ENCODE measurements around the gene TTC23.

The TTC23 gene

DNA sequence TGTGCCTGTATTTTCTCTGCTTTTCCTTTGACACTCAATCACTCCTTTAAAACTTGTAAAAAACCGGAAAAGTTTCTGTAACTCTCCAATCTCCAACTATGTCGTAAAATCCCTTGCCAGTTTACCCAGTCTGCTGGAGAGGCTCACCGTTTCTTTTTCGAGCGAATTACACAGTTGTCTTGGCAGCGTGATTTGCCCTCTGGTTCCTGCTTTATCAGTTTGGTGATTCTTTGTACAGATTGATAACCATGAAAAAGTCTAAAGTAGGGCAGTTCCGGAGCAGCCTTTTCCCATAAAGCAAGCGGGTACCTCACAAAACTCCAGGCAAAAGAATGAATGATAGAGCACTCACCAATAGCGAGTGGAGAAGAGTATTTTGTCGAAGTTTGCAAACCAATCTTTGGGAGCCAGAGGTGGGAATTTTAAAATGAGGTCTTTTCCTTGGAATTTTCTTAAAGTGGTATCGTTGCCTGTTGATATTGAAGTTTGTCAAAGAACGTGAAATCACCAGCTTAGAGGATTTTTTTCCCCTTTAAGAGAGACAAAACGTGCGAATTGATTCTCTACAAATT, at the start of gene TTC23:
TTC23 (minus strand) TSS at position 312 of the 572 bp plus-strand sequence. CDS start 20,869 bp downstream, outside the sequence.
- no peak for DNase-seq

- DNase-seq = no peak
These were observed 47.0 kb upstream of the TTC23 start for GRCh38 chr15:99296386-99296785.

DNA sequence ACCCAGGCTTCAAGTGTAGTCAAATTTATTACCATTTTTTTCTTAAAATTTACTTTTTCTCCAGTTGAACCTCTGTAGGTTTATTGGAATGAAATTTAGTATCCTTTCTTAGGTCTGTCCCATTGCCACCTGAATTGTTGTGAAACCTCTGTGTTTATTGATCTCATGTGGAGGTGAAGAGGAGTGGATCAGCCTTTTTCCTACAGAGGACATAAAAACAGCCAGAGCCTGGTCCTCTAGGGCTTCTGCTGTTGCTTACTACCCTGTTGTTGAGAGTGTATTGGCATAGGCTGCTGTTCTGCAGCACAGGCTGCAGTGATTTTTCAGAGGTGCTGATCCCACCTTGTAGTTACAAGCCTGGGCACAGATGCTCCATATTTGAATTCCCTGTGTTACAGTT, 46.5 kb upstream of the TTC23 start:
- no peak for DNase-seq

DNA sequence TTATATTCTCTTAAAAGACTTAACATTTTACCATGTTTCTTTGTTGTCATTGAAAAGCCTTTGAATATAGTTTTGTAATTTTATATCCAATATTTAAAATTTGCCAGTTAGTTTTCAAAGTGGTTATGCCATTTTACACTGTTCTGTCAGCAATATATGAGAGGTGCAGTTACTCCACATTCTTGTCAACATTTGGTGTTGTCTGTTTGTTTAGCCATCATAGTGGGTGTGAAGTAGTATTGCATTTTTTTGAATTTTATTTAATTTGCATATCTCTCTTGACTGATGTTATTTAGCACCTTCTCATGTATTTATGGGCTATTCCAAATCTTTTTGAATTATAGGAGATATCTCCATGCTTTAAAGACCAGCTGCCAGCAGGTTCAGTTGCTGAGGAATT, 42.3 kb upstream of the TTC23 start:
- DNase-seq = no peak

DNA sequence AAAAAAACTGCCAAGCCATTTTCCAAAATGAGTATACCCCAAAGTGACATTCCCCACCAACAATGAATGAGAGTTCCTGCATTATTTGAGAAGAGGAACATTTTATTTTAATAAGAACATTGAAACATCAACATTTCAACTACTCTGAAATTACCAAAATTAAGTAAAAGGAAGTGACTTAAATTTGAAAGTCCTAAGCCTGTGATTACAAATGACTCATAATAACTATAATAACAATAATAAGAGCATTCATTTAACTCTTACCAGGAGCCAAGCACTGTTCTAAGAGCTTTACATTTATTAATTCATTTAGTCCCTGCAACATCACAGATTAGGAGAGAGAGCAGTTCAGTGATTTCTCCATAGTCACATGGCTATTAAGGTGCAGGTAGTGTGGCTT, 34.3 kb upstream of the TTC23 start:
- no peak for DNase-seq

DNA sequence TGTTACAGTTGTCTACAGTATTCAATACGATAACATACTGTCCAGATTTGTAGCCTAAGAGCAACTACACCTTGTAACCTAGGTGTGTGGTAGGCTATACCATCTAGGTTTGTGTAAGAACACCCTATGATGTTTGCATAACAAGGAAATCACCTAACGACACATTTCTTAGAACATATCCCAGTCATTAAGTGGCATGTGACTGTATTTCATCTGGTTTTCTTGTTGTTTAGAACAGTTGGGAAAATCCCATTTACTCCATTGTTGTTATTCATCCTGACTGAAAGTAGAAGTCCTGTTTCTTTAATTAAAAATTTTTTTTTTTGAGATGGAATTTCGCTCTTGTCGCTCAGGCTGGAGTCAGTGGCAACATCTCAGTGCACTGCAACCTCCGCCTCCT, 33.2 kb upstream of the TTC23 start:
- no peak for DNase-seq

- no peak for DNase-seq
These were observed 32.7 kb upstream of the TTC23 start for GRCh38 chr15:99282121-99282520.

DNA sequence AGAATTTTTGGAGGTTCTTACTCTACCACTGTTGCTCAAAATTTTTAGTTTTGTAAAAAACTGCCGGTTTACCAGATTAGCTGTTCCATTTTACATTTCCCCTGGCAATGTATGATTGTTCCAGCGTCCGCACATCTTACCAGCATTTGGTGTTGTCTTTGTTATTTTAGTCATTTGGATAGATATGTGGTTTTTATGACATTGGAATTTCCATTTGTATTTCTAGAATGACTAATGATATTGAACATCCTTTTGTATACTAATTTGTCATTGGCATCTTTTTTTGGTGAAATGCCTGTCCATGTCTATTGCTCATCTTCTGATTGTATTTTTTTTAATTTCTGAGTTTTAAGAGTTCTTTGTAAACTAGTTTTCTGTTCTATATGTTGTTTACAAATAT, 30.4 kb upstream of the TTC23 start:
- no peak for DNase-seq

DNA sequence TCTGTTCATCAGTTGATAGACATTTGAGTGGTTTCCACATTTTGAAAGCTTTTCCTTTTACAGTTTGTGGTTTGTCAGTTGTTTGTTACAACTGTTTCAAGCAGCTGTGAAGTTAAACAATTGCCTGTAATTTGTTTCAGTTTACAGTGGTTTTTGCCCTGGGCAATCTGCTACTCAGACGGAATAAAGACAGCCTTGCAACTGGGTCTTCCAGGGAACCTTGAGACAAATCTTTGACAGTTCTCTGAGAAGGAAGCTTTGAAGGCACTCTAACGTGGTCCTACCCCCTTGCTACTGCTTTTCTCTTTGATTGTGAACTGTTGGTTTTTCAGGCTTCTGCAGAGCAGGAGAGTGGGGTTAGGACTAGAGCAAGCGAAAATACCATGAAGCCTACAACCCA, 29.9 kb upstream of the TTC23 start:
- no peak for DNase-seq

DNA sequence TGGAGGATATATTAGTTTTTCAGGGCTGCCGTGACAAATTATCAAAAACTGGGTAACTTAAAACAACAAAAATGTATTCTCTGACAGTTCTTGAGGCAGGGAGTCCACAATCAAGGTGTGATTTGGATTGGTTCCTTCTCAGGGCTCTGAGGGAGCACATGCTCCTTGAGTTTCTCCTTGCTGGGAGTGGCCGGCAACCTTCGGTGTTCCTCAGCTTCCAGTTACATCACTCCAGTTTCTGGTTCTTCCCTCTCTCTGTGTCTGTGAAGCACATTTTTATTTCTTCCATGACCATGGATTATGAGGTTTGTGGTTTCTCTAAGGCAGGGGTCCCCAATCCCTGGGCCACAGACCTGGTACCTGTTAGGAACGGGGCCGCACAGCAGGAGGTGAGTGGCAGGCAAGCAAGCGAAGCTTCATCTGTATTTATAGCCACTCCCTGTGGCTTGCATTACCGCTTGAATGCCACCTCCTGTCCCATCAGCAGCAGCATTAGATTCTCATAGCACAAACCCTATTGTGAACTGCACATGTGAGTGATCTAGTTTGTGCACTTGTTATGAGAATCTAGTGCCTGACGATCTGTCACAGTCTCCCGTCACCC, 26.2 kb upstream of the TTC23 start:
- DNase-seq = no peak

GRCh38 chr15:99275061-99275460, 25.7 kb upstream of the TTC23 start:
- DNase-seq = no peak

DNA sequence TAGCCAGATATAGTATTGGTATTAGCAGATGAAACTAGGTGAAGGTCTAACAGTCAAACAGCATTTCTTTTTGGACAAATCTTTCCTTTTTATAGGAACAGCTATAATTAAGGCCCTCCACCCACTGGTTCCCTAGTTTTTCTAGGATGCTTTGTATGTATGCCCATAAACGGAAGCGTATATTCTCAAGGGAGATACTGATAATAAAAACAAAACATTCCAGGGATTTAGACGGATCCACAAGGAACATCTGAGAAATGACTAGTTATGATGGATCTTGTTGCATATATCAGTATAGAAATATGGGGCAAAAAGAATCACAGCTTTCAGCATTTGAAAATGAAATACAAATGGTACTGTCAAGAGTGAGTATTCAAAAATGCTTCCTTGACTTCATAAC, 24.4 kb upstream of the TTC23 start:
- DNase-seq = no peak

DNA sequence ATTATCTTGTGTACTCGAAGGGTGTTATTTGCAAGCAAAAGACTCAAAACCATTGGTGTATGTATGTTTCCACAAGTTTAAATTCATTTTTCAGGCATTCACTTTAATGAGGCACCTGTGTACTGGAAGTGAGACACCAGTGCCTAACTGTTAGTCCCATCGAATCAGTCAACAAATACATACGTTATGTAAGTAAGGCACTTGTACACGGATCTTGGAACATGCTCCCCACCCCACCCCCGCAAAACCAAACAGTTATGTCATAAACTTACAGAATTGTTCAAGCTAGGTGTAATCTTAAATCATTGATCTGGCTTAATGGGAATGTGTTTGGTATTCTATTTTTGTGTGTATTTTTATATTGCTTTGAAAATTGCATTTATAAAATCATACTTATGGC, 19.1 kb upstream of the TTC23 start:
- DNase-seq = no peak

DNA sequence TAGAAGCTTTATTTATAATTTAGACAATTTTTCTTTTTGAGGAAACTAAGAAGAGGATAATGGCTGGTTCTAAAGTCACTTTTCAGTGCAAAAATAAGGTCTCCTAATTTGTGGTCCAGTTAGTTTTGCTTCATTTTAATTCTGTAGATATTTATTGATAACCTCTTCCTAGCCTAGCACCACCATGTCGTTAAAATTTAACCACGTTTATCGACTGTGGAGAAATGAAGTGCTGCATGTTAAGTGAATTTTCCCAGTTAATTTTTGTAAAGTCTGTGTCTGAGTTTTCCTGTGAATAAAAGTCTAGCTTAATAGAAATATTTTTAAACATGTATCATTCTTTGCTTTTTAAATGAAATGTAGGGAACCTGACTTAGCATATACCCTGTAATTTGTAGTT, 18.6 kb upstream of the TTC23 start:
- DNase-seq = no peak

GRCh38 chr15:99265541-99266070, 16.2 kb upstream of the TTC23 start:
- DNase-seq = no peak

DNA sequence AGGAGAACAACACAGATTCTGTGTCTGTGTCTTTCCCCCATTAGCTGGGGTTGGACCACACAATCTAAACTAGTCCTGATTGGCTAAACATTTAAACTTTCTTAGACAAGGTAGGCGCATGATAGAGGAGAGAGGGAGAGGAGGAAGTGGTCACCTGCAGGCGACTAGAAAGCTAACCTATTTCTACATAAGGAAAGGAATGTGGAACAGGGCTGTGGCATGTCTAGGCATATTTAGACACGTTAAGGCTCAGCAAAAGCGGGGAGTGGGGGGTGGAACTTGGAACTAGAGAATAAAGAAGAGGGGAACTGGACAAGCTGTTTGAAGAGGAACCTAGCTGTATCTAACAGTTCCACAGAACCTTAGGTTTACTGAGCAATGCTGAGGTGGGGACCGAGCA, 14.7 kb upstream of the TTC23 start:
- DNase-seq = no peak

GRCh38 chr15:99257107-99257750, 7.8 kb upstream of the TTC23 start:
- DNase-seq = no peak

DNA sequence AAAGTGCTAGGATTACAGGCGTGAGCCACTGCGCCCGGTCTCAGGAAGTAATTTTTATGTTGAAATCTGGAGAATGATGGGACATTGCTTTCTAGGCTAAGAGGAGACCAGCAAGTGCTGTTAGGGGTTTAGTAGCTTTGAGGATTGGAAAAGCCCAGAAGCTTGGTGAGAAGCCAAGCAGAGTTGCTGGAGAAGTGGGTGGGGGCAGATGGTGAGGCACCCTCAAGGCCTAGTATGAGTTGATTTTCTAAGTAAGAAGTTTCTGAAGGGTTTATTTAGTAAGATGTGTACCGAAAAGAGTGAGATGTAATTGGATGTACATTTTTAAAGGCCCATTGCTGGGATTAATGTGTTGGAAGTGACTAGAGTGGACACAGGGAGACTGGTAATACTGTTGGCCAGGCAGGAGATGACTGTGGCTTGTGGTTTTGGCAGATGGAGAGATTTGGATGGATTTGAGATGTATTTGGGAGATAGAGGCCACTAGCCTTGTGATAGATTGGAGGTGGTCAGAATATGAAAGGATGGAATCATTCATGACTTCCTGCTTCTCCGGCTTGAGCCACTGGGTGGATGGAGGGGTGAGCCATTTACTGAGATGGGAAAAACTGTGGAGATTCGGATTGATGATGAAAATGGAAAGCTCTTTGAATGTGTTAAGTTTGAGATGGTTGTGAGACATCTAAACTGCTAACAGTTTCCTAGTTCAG, 4.2 kb upstream of the TTC23 start:
- DNase-seq = no peak

DNA sequence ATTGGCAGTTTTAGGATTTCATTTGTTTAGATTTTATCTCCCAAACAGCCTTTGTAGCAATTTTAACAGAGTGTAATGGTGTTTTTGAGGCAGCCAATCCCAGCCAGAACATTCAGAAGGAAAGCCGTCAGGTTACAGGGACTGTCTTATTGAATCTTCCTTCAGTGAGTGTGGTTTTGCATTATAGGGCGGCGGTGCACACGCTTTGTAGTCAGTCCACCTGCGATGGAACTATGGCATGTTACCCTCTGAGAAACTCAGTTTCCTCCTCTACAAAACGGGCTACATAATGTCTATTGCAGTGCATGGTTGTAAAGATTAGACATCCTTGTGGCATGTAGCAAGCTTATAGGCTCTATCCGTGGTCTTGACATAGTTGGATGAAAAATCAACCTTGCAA, 2.9 kb upstream of the TTC23 start:
- no peak for DNase-seq

DNA sequence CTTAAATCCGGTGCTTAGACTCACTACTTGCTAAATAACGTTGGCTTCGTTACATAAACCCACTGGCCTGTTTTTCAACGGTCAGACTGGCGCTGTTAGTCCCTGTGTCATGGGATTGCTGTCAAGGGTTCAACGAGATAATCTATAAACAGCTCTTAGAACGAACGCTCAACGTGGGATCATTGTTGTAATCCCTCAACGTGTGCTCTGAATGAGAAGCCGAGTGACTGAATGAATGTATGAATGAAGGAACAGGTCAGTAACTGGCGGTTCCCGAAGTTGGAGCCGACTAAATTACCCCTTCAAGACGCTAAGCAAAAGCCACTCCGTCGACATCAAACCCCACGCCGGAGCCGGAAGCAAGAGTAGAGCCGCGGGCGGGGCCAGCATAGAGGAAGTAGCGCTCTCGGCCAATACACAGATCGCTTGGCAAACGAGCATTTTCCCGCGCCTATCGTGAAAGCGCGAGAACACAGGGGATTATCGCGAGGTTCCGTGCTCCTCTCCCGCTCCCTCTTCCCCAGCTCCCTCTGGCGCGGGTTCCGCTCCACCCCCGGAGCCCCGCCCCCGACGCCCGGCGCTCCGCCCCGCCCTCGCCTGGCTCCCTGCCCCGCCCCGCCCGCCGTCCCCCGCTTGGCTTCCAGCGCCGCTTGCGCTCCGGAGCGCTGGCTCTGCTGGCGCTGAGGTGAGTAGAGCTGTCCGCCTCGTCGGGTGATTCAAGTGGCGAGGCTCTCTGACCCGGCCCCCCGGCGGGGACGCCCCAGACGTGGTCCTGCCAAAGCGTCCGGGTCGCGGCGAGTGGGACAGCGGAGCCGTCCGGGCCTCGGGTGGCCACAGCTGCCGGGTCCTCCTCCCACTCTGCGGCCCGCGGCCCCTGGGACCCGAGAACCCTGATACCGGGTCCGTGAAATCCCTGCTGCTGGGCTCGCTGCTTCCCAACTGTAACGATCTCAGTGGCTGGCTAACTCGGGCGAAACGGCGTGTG, 1.8 kb upstream of the TTC23 start, which contains the start of gene LRRC28:
LRRC28 (plus strand) TSS at position 625 of the 985 bp plus-strand sequence. CDS start 4,477 bp downstream, outside the sequence.
- peak; percentile 99 for DNase-seq

GRCh38 chr15:99250494-99250856, 1.1 kb upstream of the TTC23 start:
- no peak for DNase-seq

DNA sequence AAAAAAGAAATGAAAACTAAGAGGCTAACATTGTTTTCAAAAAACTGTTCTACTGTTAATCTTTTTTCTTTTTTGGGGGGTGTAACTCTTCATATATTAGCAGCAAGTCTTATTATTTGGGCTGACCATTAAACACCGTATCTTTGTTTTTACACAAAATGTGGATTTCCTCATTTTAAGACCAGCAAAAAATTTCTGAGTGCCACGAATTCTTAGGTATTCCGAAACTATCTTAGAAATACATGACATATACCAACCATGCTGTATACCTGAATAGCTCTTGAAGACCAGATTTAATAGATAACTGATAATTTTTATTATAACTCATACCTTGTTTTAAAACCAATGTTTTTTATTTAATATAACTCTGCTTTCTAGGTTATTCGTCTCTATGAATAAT, 620 bp upstream of the TTC23 start:
- DNase-seq = no peak
